Activated T-cell treated with anti-CD3 and anti-CD28 coated beads for 1 hour (primary cell): ENCODE data around the gene NFIC.
"Not testable (repeated sequence)": the region's sequence is repeated elsewhere in the genome, so short reads cannot be mapped to it uniquely, and the experiment has no call there.

Source experiments
- DNase-seq: peaks from one replicate; pipeline ENCODE4 v3.0.0-alpha.2; 2020; ENCODE audit warnings: low read depth

The NFIC gene

GRCh38 chr19:3374369-3375112, 8.2 kb downstream of the NFIC start:
- DNase-seq = no peak

GRCh38 chr19:3375221-3376090, 9.1 kb downstream of the NFIC start:
- no peak for DNase-seq

- not testable (repeated sequence) for DNase-seq
Observed at GRCh38 chr19:3376091-3376455, 9.7 kb downstream of the NFIC start.

- DNase-seq = no peak
Observed at GRCh38 chr19:3378352-3379150, 12.2 kb downstream of the NFIC start.

GRCh38 chr19:3380829-3381228, 14.4 kb downstream of the NFIC start:
- no peak for DNase-seq

- no peak for DNase-seq
Observed at GRCh38 chr19:3381701-3382372, 15.5 kb downstream of the NFIC start.

- DNase-seq = no peak
Observed at GRCh38 chr19:3382460-3383100, 16.2 kb downstream of the NFIC start.

GRCh38 chr19:3383121-3383722, 16.8 kb downstream of the NFIC start:
- no peak for DNase-seq

- DNase-seq = no peak
Observed at GRCh38 chr19:3386447-3387234, 20.3 kb downstream of the NFIC start.

- no peak for DNase-seq
Observed at GRCh38 chr19:3387645-3388589, 21.5 kb downstream of the NFIC start.

- DNase-seq = no peak
Observed at GRCh38 chr19:3389446-3389778, 23.0 kb downstream of the NFIC start.

- DNase-seq = no peak
Observed at GRCh38 chr19:3389876-3390371, 23.5 kb downstream of the NFIC start.

GRCh38 chr19:3391911-3392310, 25.5 kb downstream of the NFIC start:
- not testable (repeated sequence) for DNase-seq

GRCh38 chr19:3392480-3392879, 26.1 kb downstream of the NFIC start:
- no peak for DNase-seq

- no peak for DNase-seq
Observed at GRCh38 chr19:3396881-3397265, 30.5 kb downstream of the NFIC start.

GRCh38 chr19:3397266-3398022, 31.1 kb downstream of the NFIC start:
- DNase-seq = no peak

- no peak for DNase-seq
Observed at GRCh38 chr19:3398114-3398899, 31.9 kb downstream of the NFIC start.

GRCh38 chr19:3398900-3399278, 32.5 kb downstream of the NFIC start:
- no peak for DNase-seq
